HepG2 (cell line): ENCODE results near the gene ANAPC16. TPM values are rescaled to one million over a fixed set of nuclear protein-coding genes. Genes with fewer than 3 reads are reported as not detected.

Experiments used
- ATF6 ChIP-seq: sonication (generic); formaldehyde crosslinking; conservative IDR thresholded peaks from 2 replicates; pipeline ENCODE4 v1.4.0; 2020; ENCODE audit warnings: missing genetic modification reagents
- CBX2 ChIP-seq, 2 experiments: fragments of 200-600 bp in 1 of 2; sonication (generic); formaldehyde crosslinking in 1 of 2; IDR thresholded peaks; 2 replicates each; pipeline versions ENCODE4 v1.7.0 to v1.8.1; 2018 to 2022; ENCODE audit warnings: low read depth in 2 of 2, low read length in 1 of 2, mild to moderate bottlenecking in 1 of 2, missing genetic modification reagents in 1 of 2
- MED1 ChIP-seq: sonication (generic); formaldehyde crosslinking; IDR thresholded peaks from 2 replicates; pipeline ENCODE4 v1.4.0; 2020; ENCODE audit warnings: missing genetic modification reagents
- MED8 ChIP-seq: sonication (generic); formaldehyde crosslinking; IDR thresholded peaks from 2 replicates; pipeline ENCODE4 v1.8.1; 2023; ENCODE audit warnings: mild to moderate bottlenecking, missing genetic modification reagents; ENCODE audit not compliant: insufficient replicate concordance
- NFKBIZ ChIP-seq: IDR thresholded peaks from 2 replicates; pipeline ENCODE4 v1.6.1; 2018; ENCODE audit warnings: missing genetic modification reagents, missing compliant biosample characterization
- PAXIP1 ChIP-seq: sonication (generic); formaldehyde crosslinking; conservative IDR thresholded peaks from 2 replicates; pipeline ENCODE4 v1.4.0; 2020; ENCODE audit warnings: mild to moderate bottlenecking, missing genetic modification reagents, moderate library complexity
- PLRG1 ChIP-seq: fragments of 450-650 bp; conservative IDR thresholded peaks from 2 replicates; pipeline ENCODE4 v1.6.1; 2016
- TEF ChIP-seq: sonication (generic); formaldehyde crosslinking; IDR thresholded peaks from 2 replicates; pipeline ENCODE4 v1.5.0; 2020; ENCODE audit warnings: missing genetic modification reagents
- ZMYM3 ChIP-seq: sonication (generic); formaldehyde crosslinking; IDR thresholded peaks from 2 replicates; pipeline ENCODE4 v1.5.1; 2020; ENCODE audit warnings: mild to moderate bottlenecking, missing genetic modification reagents
- ZNF280D ChIP-seq: sonication (generic); formaldehyde crosslinking; IDR thresholded peaks from 2 replicates; pipeline ENCODE4 v1.5.1; 2020; ENCODE audit warnings: mild to moderate bottlenecking, missing genetic modification reagents
- ZNF569 ChIP-seq: sonication (generic); formaldehyde crosslinking; IDR thresholded peaks from 2 replicates; pipeline ENCODE4 v1.5.0; 2020; ENCODE audit warnings: mild to moderate bottlenecking, missing genetic modification reagents, moderate library complexity, borderline replicate concordance
- polyA plus RNA-seq, 8 experiments: library from polyadenylated mRNA; depleted of rRNA in 3 of 8; stranded (reverse) in 7 of 8; unstranded in 1 of 8; fragments of >200 nt; fragmentation: Illumina TruSeq in 4 of 8; extraction: Trizol in 4 of 8; gene quantifications; 2 replicates each; pipeline versions ENCODE4 v1.2.1 to v1.2.3, GENCODE V29; 2011 to 2016; ENCODE audit warnings: low read depth in 4 of 8, missing spikeins in 1 of 8, mixed read lengths in 1 of 8; ENCODE audit not compliant: insufficient read depth in 1 of 8
- total RNA-seq, 5 experiments: library from RNA; depleted of rRNA; stranded (reverse); fragments of >200 nt; fragmentation: Illumina TruSeq; extraction: Trizol; gene quantifications; 2 replicates each; pipeline ENCODE4 v1.2.3, GENCODE V29; 2016; ENCODE audit warnings: low read depth in 1 of 5
- TF ChIP-seq, protein P1 (sequence below): sonication (generic); formaldehyde crosslinking; IDR thresholded peaks from 2 replicates; pipeline ENCODE4 v1.4.0; 2020; ENCODE audit warnings: low read depth, missing genetic modification reagents
- TF ChIP-seq, protein P2 (sequence below): IDR thresholded peaks from 2 replicates; pipeline ENCODE4 v1.6.1; 2018; ENCODE audit warnings: missing genetic modification reagents, mild to moderate bottlenecking, missing compliant biosample characterization

ANAPC16 gene
- total and polyA plus RNA-seq, 2 of the 13 experiments (the other 11 are each of a cell fraction or from before 2014, with no cell fraction given), result 74.8 to 89.4 TPM

GRCh38 chr10:72263613-72264241 lies 47.9 kb downstream of the ANAPC16 start (continued):
- TF ChIP-seq PAXIP1 (CRISPR knock-in tag), result peak; percentile 56; the same call in 1 of the 2 replicates
- no peak for TF ChIP-seq ZNF569 (CRISPR knock-in tag)
- TF ChIP-seq, protein P1, sequence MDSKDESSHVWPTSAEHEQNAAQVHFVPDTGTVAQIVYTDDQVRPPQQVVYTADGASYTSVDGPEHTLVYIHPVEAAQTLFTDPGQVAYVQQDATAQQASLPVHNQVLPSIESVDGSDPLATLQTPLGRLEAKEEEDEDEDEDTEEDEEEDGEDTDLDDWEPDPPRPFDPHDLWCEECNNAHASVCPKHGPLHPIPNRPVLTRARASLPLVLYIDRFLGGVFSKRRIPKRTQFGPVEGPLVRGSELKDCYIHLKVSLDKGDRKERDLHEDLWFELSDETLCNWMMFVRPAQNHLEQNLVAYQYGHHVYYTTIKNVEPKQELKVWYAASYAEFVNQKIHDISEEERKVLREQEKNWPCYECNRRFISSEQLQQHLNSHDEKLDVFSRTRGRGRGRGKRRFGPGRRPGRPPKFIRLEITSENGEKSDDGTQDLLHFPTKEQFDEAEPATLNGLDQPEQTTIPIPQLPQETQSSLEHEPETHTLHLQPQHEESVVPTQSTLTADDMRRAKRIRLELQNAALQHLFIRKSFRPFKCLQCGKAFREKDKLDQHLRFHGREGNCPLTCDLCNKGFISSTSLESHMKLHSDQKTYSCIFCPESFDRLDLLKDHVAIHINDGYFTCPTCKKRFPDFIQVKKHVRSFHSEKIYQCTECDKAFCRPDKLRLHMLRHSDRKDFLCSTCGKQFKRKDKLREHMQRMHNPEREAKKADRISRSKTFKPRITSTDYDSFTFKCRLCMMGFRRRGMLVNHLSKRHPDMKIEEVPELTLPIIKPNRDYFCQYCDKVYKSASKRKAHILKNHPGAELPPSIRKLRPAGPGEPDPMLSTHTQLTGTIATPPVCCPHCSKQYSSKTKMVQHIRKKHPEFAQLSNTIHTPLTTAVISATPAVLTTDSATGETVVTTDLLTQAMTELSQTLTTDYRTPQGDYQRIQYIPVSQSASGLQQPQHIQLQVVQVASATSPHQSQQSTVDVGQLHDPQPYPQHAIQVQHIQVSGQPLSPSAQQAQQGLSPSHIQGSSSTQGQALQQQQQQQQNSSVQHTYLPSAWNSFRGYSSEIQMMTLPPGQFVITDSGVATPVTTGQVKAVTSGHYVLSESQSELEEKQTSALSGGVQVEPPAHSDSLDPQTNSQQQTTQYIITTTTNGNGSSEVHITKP (CRISPR knock-in tag), result peak; percentile 77; the same call in 1 of the 2 replicates
- 0 out of 2 replicates have a peak, but pooled peaks have one; percentile 20 for TF ChIP-seq ZNF280D
- TF ChIP-seq, protein P2, sequence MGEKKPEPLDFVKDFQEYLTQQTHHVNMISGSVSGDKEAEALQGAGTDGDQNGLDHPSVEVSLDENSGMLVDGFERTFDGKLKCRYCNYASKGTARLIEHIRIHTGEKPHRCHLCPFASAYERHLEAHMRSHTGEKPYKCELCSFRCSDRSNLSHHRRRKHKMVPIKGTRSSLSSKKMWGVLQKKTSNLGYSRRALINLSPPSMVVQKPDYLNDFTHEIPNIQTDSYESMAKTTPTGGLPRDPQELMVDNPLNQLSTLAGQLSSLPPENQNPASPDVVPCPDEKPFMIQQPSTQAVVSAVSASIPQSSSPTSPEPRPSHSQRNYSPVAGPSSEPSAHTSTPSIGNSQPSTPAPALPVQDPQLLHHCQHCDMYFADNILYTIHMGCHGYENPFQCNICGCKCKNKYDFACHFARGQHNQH, result 0 out of 2 replicates have a peak, but pooled peaks have one; percentile 21
- TF ChIP-seq MED1 (CRISPR knock-in tag), result peak; percentile 82
- no peak for TF ChIP-seq CBX2 (IDR thresholded peaks at IDR 0.05; ENCODE audit: low read depth, low read length)
- TF ChIP-seq CBX2 (CRISPR knock-in tag; IDR thresholded peaks at IDR 0.05; ENCODE audit: low read depth), result no peak
- peak; percentile 40 for TF ChIP-seq MED8
- TF ChIP-seq NFKBIZ (CRISPR knock-in tag), result no peak
- TF ChIP-seq ATF6 (CRISPR knock-in tag), result no peak
- TF ChIP-seq PLRG1, result no peak
- 0 out of 2 replicates have a peak, but pooled peaks have one; percentile 22 for TF ChIP-seq ZMYM3
- no peak for TF ChIP-seq TEF (CRISPR knock-in tag)
